Erythroblast (primary cell): ENCODE data around the gene TREH.
"Not testable (repeated sequence)": the region's sequence is repeated elsewhere in the genome, so short reads cannot be mapped to it uniquely, and the experiment has no call there.

Experiments used
- GATA1 ChIP-seq: IDR thresholded peaks from 2 replicates; pipeline ENCODE4 v1.6.1; 2011; ENCODE audit warnings: low read depth, mild to moderate bottlenecking, control low read depth, low read length, moderate library complexity
- POLR2A ChIP-seq: IDR thresholded peaks from 2 replicates; pipeline ENCODE4 v1.6.1; 2011; ENCODE audit warnings: mild to moderate bottlenecking, low read length

- not testable (repeated sequence) for TF ChIP-seq POLR2A, GATA1
These were observed 41.3 kb upstream of the TREH start for GRCh38 chr11:118720740-118721139.
